ENCODE results near the gene PALMD. TPM values are rescaled to one million over a fixed set of nuclear protein-coding genes. Genes with fewer than 3 reads are reported as not detected.

The PALMD gene
- polyA plus RNA-seq, 3 donors, result not detected

GRCh38 chr1:99663501-99663900 lies 17.6 kb downstream of the PALMD start:
- Histone ChIP-seq H3K4me2 (replicated peaks; ENCODE audit: extremely low read depth, low read length, poor library complexity, severe bottlenecking) (no peak overlapping the region), H3K9me3 (replicated peaks in 1 of 2; ENCODE audit: control insufficient read depth in 1 of 2, insufficient read depth in 1 of 2, low read length in 2 of 2) (no peaks in the 10 kb centered on the region), H3K9ac (ENCODE audit: insufficient read depth, low read length, poor library complexity, severe bottlenecking) (no peak overlapping the region), H3K4me3 (replicated peaks in 1 of 3; ENCODE audit: low read depth in 2 of 3, low read length in 3 of 3) (no peak overlapping the region), H4K20me1 (ENCODE audit: insufficient read depth, low read length) (no peaks in the 10 kb centered on the region), H3K4me1 (ENCODE audit: control insufficient read depth in 1 of 2, insufficient read depth in 2 of 2, low read length in 2 of 2) (no peaks in the 10 kb centered on the region), H3K27ac (ENCODE audit: low read depth in 1 of 2, low read length in 2 of 2) (no peak overlapping the region), H3K36me3 (replicated peaks in 1 of 2; ENCODE audit: control insufficient read depth in 1 of 2, insufficient read depth in 2 of 2, low read length in 2 of 2) (no peaks in the 10 kb centered on the region), H3K27me3 (ENCODE audit: control insufficient read depth in 2 of 2, insufficient read depth in 2 of 2, low read length in 2 of 2) (no peaks in the 10 kb centered on the region), H3K79me2 (ENCODE audit: insufficient read depth, low read length) (no peaks in the 10 kb centered on the region), H2AFZ (ENCODE audit: insufficient read depth, low read depth, low read length, poor library complexity, severe bottlenecking) (no peak overlapping the region)
- peaks cover 0 to 2% (median 0%) of the 10 kb centered on the region in 7 donors for H3K9me3 Mint-ChIP-seq
- H3K27ac Mint-ChIP-seq, result no peak overlapping the region
- intact Hi-C loops (cut with micrococcal nuclease), result no loop called here
- no CpG with 5 or more reads among the region's 2 CpGs for WGBS (ENCODE audit: insufficient coverage)
- H3K27me3 Mint-ChIP-seq (ENCODE audit: low read depth in 3 of 3), result no peaks in the 10 kb centered on the region
- no peak for TF ChIP-seq CTCF (IDR thresholded peaks at IDR 0.05)
- no peak overlapping the region for H3K4me3 Mint-ChIP-seq
- H3K36me3 Mint-ChIP-seq, result no peaks in the 10 kb centered on the region
- peaks cover 2% of the 10 kb centered on the region for H3K4me1 Mint-ChIP-seq
- DNase-seq, result no peak

GRCh38 chr1:99665212-99665611 lies 19.3 kb downstream of the PALMD start:
- no peak for TF ChIP-seq CTCF (IDR thresholded peaks at IDR 0.05)
- peaks cover 2% of the 10 kb centered on the region for H3K4me1 Mint-ChIP-seq

More at GRCh38 chr1:99665212-99665611, 19.3 kb downstream of the PALMD start:
- no peak overlapping the region for H3K4me3 Mint-ChIP-seq
- Histone ChIP-seq H3K9ac (ENCODE audit: insufficient read depth, low read length, poor library complexity, severe bottlenecking) (no peak overlapping the region), H2AFZ (ENCODE audit: insufficient read depth, low read depth, low read length, poor library complexity, severe bottlenecking) (no peak overlapping the region), H3K79me2 (ENCODE audit: insufficient read depth, low read length) (no peaks in the 10 kb centered on the region), H3K9me3 (replicated peaks in 1 of 2; ENCODE audit: control insufficient read depth in 1 of 2, insufficient read depth in 1 of 2, low read length in 2 of 2) (no peaks in the 10 kb centered on the region), H3K27ac (ENCODE audit: low read depth in 1 of 2, low read length in 2 of 2) (no peak overlapping the region), H3K4me2 (replicated peaks; ENCODE audit: extremely low read depth, low read length, poor library complexity, severe bottlenecking) (no peak overlapping the region), H3K27me3 (ENCODE audit: control insufficient read depth in 2 of 2, insufficient read depth in 2 of 2, low read length in 2 of 2) (no peaks in the 10 kb centered on the region), H3K36me3 (replicated peaks in 1 of 2; ENCODE audit: control insufficient read depth in 1 of 2, insufficient read depth in 2 of 2, low read length in 2 of 2) (no peaks in the 10 kb centered on the region), H3K4me3 (replicated peaks in 1 of 3; ENCODE audit: low read depth in 2 of 3, low read length in 3 of 3) (no peak overlapping the region), H4K20me1 (ENCODE audit: insufficient read depth, low read length) (no peaks in the 10 kb centered on the region), H3K4me1 (ENCODE audit: control insufficient read depth in 1 of 2, insufficient read depth in 2 of 2, low read length in 2 of 2) (no peaks in the 10 kb centered on the region)
- no peak for DNase-seq
- no peak overlapping the region for H3K27ac Mint-ChIP-seq
- no peaks in the 10 kb centered on the region for H3K36me3 Mint-ChIP-seq
- no peaks in the 10 kb centered on the region for H3K27me3 Mint-ChIP-seq (ENCODE audit: low read depth in 3 of 3)
- peaks cover 0 to 2% (median 0%) of the 10 kb centered on the region in 7 donors for H3K9me3 Mint-ChIP-seq
- intact Hi-C loops (cut with micrococcal nuclease), result no loop called here
- WGBS (ENCODE audit: insufficient coverage), result no CpG with 5 or more reads among the region's 1 CpG
